GM20431 (cell line): Measurements from ENCODE around the gene SLC5A10.
"Not testable (repeated sequence)": the region's sequence is repeated elsewhere in the genome, so short reads cannot be mapped to it uniquely, and the experiment has no call there.

Experiments
- in situ Hi-C: fragments of 300-500 bp; cut with MseI, MboI; formaldehyde crosslinking; loops from one replicate; pipeline ENCODE4 v1.15.0; 2020; ENCODE audit warnings: low sequenced_read_pairs; ENCODE audit not compliant: unreplicated experiment

SLC5A10 gene

DNA sequence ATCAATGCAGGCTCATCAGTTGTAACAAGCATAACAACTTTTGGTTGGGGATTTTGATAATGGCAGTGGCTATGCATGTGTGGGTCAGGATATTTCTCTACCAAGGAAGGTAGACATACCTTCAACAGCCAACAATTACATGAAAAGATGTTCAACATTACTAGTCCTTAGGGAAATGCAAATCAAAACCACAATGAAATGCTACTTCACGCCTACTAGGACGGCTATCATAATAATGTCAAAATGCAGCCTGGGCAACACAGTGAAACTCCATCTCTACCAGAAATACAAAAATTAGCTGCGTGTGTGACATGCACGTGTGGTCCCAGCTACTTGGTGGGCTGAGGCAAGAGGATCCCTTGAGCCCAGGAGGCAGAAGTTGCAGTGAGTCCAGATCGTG lies 7.3 kb upstream of the SLC5A10 start:
- in situ Hi-C loops = loop anchor here (25.0 kb wide), 1 partner anchor 132 kb away; no protein-coding TSS in a partner anchor

DNA sequence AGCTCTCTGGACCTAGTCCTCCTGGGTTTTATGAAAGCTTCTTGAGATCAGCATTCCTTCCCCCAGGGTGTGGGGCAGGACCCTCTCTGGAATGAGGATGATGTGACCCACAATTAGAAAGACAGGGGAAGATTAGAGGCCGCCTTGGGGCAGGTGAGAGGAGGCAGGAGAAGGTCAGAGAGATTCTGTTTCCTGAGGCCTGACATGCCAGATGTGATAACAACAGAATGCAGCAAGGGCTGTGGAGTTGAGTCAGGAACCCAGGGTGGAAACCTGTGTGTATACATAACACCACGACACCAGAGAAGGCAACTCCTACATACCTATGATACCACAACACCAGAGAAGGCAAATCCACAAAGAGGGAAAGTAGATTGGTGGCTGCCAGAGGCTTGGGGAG lies 5.4 kb upstream of the SLC5A10 start:
- in situ Hi-C loops = loop anchor here (25.0 kb wide), 1 partner anchor 134 kb away; no protein-coding TSS in a partner anchor

- in situ Hi-C loops = loop anchor here (25.0 kb wide), 1 partner anchor 136 kb away; no protein-coding TSS in a partner anchor
These were observed 4.1 kb upstream of the SLC5A10 start for GRCh38 chr17:18947866-18948265.

- in situ Hi-C loops = loop anchor here (25.0 kb wide), 1 partner anchor 136 kb away; no protein-coding TSS in a partner anchor
These were observed 3.4 kb upstream of the SLC5A10 start for GRCh38 chr17:18948476-18949006.

- in situ Hi-C loops = loop anchor here (25.0 kb wide), 1 partner anchor 137 kb away; no protein-coding TSS in a partner anchor
These were observed 2.4 kb upstream of the SLC5A10 start for GRCh38 chr17:18949566-18949965.

- in situ Hi-C loops = no loop called here
These were observed 1.6 kb upstream of the SLC5A10 start for GRCh38 chr17:18950346-18950745.

DNA sequence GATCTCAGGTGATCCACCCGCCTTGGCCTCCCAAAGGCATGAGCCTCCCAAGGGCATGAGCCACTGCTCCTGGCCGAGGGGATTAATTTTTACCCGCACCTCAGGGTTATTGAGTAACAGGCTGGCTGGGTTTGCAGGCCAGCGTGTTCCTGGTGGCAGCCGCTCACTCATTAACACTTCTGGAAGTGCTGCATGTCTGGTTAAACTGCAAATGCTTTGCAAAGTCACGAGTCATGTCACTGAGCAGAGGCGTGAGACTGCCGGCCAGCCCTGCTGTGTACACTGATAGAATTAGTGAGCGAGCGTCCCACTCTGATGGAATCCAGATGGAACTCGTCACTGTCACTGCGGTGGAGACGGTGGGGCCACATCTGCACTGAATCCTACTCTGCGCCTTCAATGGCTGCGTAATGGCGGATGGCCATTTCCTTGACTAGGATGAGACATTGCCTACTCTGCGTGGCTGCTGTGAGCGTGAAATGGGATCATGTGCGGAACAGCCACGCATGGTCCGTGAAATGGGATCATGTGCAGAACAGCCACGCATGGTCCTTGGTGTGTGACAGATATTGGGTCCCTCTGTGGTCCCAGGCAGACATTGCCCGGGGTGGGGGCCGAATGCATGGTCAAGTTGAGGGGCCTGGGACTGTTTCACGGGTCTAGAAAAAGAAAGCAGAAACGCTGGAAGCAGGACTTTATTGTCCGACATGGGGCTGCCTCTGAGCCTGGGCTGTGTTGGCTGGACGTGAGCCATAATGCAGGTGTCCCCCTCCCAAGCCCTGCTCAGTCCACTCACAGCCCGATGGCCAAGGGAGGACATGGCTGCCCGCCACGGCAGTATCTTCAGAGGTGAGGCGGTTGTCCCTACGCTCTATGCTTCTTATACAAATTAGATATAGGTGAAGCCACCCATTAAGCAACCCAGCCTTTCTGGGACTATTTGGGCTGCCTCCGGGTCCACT lies 740 bp upstream of the SLC5A10 start:
- in situ Hi-C loops = no loop called here

GRCh38 chr17:18953231-18953728 lies 1.3 kb downstream of the SLC5A10 start:
- in situ Hi-C loops = no loop called here

DNA sequence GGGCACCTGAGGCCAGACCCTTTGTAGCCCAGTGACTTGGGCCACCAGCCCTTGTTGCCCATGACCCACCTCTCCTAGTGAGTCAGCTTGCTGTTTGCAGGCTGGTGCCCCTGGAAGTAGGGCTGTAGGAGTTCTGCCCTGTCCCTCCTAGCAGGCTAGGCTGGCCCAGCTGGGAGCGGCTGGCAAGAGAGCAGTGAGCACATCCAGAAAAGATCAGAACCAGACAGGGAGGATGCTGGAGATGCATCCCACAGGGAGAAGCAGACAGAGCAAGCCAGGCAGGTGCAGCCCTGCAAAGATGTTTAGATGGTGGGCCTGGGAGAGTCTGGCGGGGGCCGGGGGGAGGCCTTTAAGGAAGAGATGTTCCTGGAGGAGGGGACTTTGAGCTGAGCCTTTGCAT lies 2.4 kb downstream of the SLC5A10 start:
- in situ Hi-C loops = no loop called here

GRCh38 chr17:18955009-18955408 lies 3.0 kb downstream of the SLC5A10 start:
- in situ Hi-C loops = no loop called here

DNA sequence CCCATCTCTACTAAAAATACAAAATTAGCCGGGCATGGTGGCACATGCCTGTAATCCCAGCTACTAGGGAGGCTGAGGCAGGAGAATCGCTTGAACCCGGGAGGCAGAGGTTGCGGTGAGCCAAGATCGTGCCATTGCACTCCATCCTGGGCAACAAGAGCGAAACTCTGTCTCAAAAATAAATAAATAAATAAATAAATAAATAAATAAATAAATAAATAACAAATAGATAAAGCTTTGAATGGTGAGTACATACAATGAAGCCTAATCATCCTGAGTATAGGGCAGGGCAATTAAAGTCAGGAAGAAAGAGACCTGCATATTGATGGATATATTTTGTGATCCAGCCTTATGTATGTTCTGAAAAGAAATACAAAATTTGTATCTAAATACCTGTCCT lies 4.1 kb downstream of the SLC5A10 start:
- in situ Hi-C loops = not testable (repeated sequence)

DNA sequence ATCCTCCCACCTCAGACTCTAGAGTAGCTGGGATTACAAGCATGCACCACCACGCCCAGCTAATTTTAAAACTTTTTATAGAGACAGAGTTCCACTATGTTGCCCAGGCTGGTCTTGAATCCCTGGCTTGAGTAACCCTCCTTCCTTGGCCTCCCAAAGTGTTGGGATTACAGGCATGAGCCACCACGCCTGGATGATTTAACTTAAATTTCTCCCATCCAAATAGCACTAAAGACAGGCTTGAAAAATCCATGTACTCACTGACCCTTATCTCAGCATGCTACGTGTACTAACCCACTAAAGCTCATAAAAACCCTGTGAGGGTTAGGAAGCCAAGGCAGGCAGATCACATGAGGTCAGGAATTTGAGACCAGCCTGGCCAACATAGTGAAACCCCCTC lies 4.6 kb downstream of the SLC5A10 start:
- in situ Hi-C loops = no loop called here

GRCh38 chr17:18957831-18958230 lies 5.9 kb downstream of the SLC5A10 start:
- in situ Hi-C loops = no loop called here

DNA sequence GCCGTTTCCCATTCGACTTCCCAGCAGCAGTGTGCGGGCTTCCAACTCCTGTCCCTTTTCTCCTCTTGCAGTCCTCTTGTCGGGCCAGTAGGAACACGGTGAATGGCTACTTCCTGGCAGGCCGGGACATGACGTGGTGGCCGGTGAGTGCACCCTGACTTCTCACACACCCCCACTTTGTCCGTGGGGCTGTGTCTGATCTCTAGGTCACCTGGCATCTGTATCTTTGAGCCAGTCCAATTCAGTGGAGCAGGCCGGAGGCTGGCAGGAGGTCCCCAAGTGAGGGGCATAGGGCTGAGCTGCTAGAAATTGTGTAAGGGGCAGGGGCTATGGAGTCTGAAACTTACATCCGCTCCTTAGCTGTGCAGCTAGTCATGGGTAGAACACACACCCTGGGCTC lies 6.6 kb downstream of the SLC5A10 start:
- in situ Hi-C loops = no loop called here

GRCh38 chr17:18959071-18959844 lies 7.3 kb downstream of the SLC5A10 start:
- in situ Hi-C loops = no loop called here

DNA sequence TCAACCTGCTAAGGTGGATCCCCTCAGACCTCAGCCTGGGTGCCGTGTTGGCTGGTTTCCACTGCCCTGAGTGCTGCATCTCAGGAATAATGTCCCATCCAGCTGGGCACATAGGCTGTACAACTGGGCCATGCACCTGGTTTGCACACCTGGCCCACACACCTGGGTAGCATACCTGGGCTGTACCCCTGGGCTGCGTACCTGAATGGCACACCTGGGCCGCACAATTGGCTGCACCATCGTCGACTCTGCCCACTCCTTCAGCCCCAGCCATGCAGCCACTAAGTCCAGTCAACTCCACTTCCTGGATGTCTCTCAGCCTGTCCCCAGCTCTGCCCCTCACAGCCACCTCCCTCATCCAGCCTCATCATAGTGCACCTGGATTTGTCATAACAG lies 7.9 kb downstream of the SLC5A10 start:
- in situ Hi-C loops = no loop called here

DNA sequence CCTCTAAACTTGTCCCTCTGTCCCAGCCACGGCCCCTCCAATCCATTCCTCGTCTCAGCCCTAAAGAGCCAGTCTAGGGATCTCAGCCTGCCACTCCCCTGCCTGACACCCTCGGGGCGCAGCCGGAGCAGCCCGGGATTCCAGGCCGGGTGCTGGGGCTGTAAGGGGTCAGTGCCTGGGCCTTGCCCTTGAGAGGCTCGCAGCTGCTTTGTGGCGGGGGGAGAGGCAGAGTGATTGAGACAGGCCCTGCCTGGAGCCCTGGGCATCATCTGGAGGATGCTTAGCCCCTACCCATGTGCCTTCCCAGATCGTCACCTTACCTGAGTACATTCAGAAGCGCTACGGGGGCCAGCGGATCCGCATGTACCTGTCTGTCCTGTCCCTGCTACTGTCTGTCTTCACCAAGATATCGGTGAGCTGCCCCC lies 8.3 kb downstream of the SLC5A10 start:
- in situ Hi-C loops = no loop called here

GRCh38 chr17:18960803-18961511 lies 9.0 kb downstream of the SLC5A10 start:
- in situ Hi-C loops = no loop called here

- in situ Hi-C loops = no loop called here
These were observed 9.9 kb downstream of the SLC5A10 start for GRCh38 chr17:18961634-18962493.
